Measurements from ENCODE around the gene ISM1.

The ISM1 gene
- long read RNA-seq = 0 reads

DNA sequence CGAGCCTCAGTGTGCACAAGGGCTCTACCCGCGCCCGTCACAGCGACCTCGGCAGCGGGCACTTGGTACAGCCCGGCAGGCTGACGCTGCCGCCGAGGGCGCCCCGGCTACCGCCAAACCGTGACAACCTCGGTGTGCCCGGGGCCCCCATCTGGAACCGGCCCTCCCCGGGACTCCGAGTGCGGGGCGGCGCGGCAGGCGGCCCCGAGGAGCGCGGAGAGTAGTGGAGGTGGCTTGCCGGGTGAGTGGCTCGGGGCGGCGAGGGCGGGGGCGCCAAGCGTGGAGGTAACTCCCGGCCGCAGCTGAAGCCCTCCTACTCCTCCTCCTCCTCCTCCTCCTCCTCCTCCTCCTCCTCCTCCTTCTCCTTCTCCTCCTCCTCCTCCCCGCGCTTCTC is at the start of gene ISM1:
Gene ISM1 (plus strand): TSS at position 371 of the 394 bp plus-strand sequence. CDS start 503 bp downstream, outside the sequence.
- H3K27me3 ChIP-seq (ENCODE audit: insufficient read depth, poor library complexity, severe bottlenecking) = peaks cover 47% of the 10 kb centered on the region
- DNase-seq (ENCODE audit: low read depth in 1 of 2, low spot score in 1 of 2) = no peak
- peak within 1 kb of the TSS; percentile 26 for H3K4me3 ChIP-seq (replicated peaks; ENCODE audit: insufficient read depth, low read length)
- no peak within 1 kb of the TSS for H3K27ac ChIP-seq (replicated peaks)
- TF ChIP-seq CTCF (IDR thresholded peaks at IDR 0.05; ENCODE audit: insufficient read depth, low read length) (no peak), POLR2AphosphoS5 (IDR thresholded peaks at IDR 0.05; ENCODE audit: low read depth) (no peak), SPI1 (IDR thresholded peaks at IDR 0.05; ENCODE audit: borderline replicate concordance, low read depth) (no peak), GABPA (IDR thresholded peaks at IDR 0.05; ENCODE audit: low read depth) (no peak)
- TF ChIP-seq, protein P1, sequence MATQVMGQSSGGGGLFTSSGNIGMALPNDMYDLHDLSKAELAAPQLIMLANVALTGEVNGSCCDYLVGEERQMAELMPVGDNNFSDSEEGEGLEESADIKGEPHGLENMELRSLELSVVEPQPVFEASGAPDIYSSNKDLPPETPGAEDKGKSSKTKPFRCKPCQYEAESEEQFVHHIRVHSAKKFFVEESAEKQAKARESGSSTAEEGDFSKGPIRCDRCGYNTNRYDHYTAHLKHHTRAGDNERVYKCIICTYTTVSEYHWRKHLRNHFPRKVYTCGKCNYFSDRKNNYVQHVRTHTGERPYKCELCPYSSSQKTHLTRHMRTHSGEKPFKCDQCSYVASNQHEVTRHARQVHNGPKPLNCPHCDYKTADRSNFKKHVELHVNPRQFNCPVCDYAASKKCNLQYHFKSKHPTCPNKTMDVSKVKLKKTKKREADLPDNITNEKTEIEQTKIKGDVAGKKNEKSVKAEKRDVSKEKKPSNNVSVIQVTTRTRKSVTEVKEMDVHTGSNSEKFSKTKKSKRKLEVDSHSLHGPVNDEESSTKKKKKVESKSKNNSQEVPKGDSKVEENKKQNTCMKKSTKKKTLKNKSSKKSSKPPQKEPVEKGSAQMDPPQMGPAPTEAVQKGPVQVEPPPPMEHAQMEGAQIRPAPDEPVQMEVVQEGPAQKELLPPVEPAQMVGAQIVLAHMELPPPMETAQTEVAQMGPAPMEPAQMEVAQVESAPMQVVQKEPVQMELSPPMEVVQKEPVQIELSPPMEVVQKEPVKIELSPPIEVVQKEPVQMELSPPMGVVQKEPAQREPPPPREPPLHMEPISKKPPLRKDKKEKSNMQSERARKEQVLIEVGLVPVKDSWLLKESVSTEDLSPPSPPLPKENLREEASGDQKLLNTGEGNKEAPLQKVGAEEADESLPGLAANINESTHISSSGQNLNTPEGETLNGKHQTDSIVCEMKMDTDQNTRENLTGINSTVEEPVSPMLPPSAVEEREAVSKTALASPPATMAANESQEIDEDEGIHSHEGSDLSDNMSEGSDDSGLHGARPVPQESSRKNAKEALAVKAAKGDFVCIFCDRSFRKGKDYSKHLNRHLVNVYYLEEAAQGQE (IDR thresholded peaks at IDR 0.05; ENCODE audit: insufficient replicate concordance, low read depth) = no peak

DNA sequence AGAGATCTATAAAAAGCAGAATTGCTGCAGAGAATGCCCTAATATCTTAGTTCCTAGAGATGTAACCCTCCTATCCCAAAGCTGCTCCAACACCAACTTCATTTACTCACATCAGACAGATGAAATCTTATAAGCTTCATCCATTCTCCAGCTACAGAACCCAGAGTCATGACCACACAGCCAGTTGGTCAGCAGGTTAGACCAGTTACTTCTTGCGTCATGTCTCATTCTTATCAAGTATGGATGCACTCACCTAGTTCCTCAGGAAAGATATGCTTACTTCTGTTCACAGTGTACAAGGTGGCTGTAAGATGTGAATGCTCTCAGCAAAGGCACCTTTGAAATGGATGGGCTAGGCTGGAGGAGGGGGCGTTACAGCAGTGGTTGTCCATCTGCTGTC is 47.9 kb upstream of the ISM1 start:
- no peak overlapping the region for H3K27ac ChIP-seq (replicated peaks)
- TF ChIP-seq SPI1 (IDR thresholded peaks at IDR 0.05; ENCODE audit: borderline replicate concordance, low read depth) = no peak
- TF ChIP-seq, protein P1 (IDR thresholded peaks at IDR 0.05; ENCODE audit: insufficient replicate concordance, low read depth) = no peak
- H3K4me3 ChIP-seq (replicated peaks; ENCODE audit: insufficient read depth, low read length) = no peak overlapping the region
- no peak for DNase-seq (ENCODE audit: low read depth in 1 of 2, low spot score in 1 of 2)
- H3K27me3 ChIP-seq (ENCODE audit: insufficient read depth, poor library complexity, severe bottlenecking) = peaks cover 3% of the 10 kb centered on the region

- TF ChIP-seq, protein P1 (IDR thresholded peaks at IDR 0.05; ENCODE audit: insufficient replicate concordance, low read depth) = no peak
- TF ChIP-seq GABPA (IDR thresholded peaks at IDR 0.05; ENCODE audit: low read depth) (no peak), POLR2AphosphoS5 (IDR thresholded peaks at IDR 0.05; ENCODE audit: low read depth) (no peak), CTCF (IDR thresholded peaks at IDR 0.05; ENCODE audit: insufficient read depth, low read length) (no peak), SPI1 (IDR thresholded peaks at IDR 0.05; ENCODE audit: borderline replicate concordance, low read depth) (no peak)
- no peak overlapping the region for H3K4me3 ChIP-seq (replicated peaks; ENCODE audit: insufficient read depth, low read length)
- H3K27ac ChIP-seq (replicated peaks) = no peak overlapping the region
- DNase-seq (ENCODE audit: low read depth in 1 of 2, low spot score in 1 of 2) = no peak
- H3K27me3 ChIP-seq (ENCODE audit: insufficient read depth, poor library complexity, severe bottlenecking) = peaks cover 3% of the 10 kb centered on the region
These were observed 46.7 kb upstream of the ISM1 start for GRCh38 chr20:13174402-13174801.

All from HL-60 (cell line).